HEK293 (cell line): ENCODE measurements around the gene PPP1R11.

Experiments
- CTCF ChIA-PET: fragments of 350-600 bp; formaldehyde crosslinking; extraction: SDS; loops from one replicate; lab custom pipeline; 2021; ENCODE audit warnings: antibody characterized with exemption; lab: Yijun Ruan, JAX
- POLR2A ChIA-PET: fragments of 300-600 bp; formaldehyde crosslinking; extraction: SDS; loops from one replicate; lab custom pipeline; 2020; ENCODE audit warnings: antibody characterized with exemption, inconsistent platforms; lab: Yijun Ruan, JAX
- H3K27ac ChIP-seq: fragments of 200-500 bp; sonication (Bioruptor generic); 2 replicates; pipeline ENCODE4 v1.5.1; 2014; ENCODE audit warnings: low read depth, low read length, control low read depth, inconsistent platforms; ENCODE audit errors: extremely low read depth
- H3K36me3 ChIP-seq, 2 experiments: fragments of 200-500 bp in 1 of 2; sonication (Bioruptor generic) in 1 of 2; 1 replicate in 1 of 2; 2 replicates in 1 of 2; pipeline ENCODE4 v1.5.1; 2014 to 2017; ENCODE audit warnings: inconsistent platforms in 2 of 2, low read length in 2 of 2; ENCODE audit not compliant: control insufficient read depth in 2 of 2, insufficient read depth in 1 of 2
- H3K4me1 ChIP-seq: fragments of 200-500 bp; sonication (Bioruptor generic); 2 replicates; pipeline ENCODE4 v1.5.1; 2014; ENCODE audit warnings: mild to moderate bottlenecking, low read length, inconsistent platforms; ENCODE audit not compliant: control insufficient read depth, insufficient read depth
- H3K4me3 ChIP-seq: 2 replicates; pipeline ENCODE4 v1.5.1; 2011; ENCODE audit warnings: low read depth, mild to moderate bottlenecking, control low read depth, low read length, moderate library complexity
- H3K9me3 ChIP-seq: fragments of 200-500 bp; sonication (Bioruptor generic); 2 replicates; pipeline ENCODE4 v1.5.1; 2014; ENCODE audit warnings: low read depth, low read length, inconsistent platforms; ENCODE audit not compliant: control insufficient read depth, insufficient read depth
- ATF2 ChIP-seq: fragments of 450-650 bp; formaldehyde crosslinking; IDR thresholded peaks from 2 replicates; pipeline ENCODE4 v1.5.1; 2016; ENCODE audit warnings: missing biosample characterization, missing genetic modification characterization, low read depth
- EGR2 ChIP-seq: fragments of 450-650 bp; formaldehyde crosslinking; IDR thresholded peaks from 2 replicates; pipeline ENCODE4 v1.5.1; 2016; ENCODE audit warnings: low read depth, missing biosample characterization, missing genetic modification characterization
- ELK4 ChIP-seq: IDR thresholded peaks from 2 replicates; pipeline ENCODE4 v1.6.1; 2011; ENCODE audit warnings: mild to moderate bottlenecking, low read depth, low read length, borderline replicate concordance
- GLI4 ChIP-seq: fragments of 450-650 bp; formaldehyde crosslinking; IDR thresholded peaks from 2 replicates; pipeline ENCODE4 v1.5.1; 2016; ENCODE audit warnings: missing biosample characterization, missing genetic modification characterization
- PRDM10 ChIP-seq: fragments of 450-650 bp; formaldehyde crosslinking; IDR thresholded peaks from 2 replicates; pipeline ENCODE4 v1.5.1; 2016; ENCODE audit warnings: missing biosample characterization, missing genetic modification characterization
- RBAK ChIP-seq: fragments of 450-650 bp; formaldehyde crosslinking; IDR thresholded peaks from 2 replicates; pipeline ENCODE4 v1.5.1; 2016; ENCODE audit warnings: missing biosample characterization, missing genetic modification characterization
- TCF7L2 ChIP-seq: IDR thresholded peaks from 2 replicates; pipeline ENCODE4 v1.6.1; 2011; ENCODE audit warnings: low read depth, mild to moderate bottlenecking, inconsistent platforms, low read length, moderate library complexity, borderline replicate concordance
- ZBTB26 ChIP-seq: fragments of 450-650 bp; formaldehyde crosslinking; optimal IDR thresholded peaks from 2 replicates; pipeline ENCODE3; 2016; ENCODE audit warnings: missing biosample characterization, mild to moderate bottlenecking, missing genetic modification characterization
- ZBTB6 ChIP-seq: fragments of 450-650 bp; formaldehyde crosslinking; IDR thresholded peaks from 2 replicates; pipeline ENCODE4 v1.5.1; 2017; ENCODE audit warnings: missing biosample characterization, missing genetic modification characterization
- ZBTB7A ChIP-seq: fragments of 450-650 bp; formaldehyde crosslinking; IDR thresholded peaks from 2 replicates; pipeline ENCODE4 v1.5.1; 2016; ENCODE audit warnings: low read depth, missing biosample characterization, missing genetic modification characterization
- ZNF133 ChIP-seq: fragments of 450-650 bp; formaldehyde crosslinking; IDR thresholded peaks from 2 replicates; pipeline ENCODE4 v1.5.1; 2016; ENCODE audit warnings: missing biosample characterization, missing genetic modification characterization
- ZNF16 ChIP-seq: fragments of 450-650 bp; formaldehyde crosslinking; IDR thresholded peaks from 2 replicates; pipeline ENCODE4 v1.5.1; 2016; ENCODE audit warnings: low read depth, missing biosample characterization, missing genetic modification characterization
- ZNF292 ChIP-seq: fragments of 450-650 bp; formaldehyde crosslinking; IDR thresholded peaks from 2 replicates; pipeline ENCODE4 v1.5.1; 2016; ENCODE audit warnings: low read depth, missing biosample characterization, missing genetic modification characterization, borderline replicate concordance
- ZNF48 ChIP-seq: fragments of 450-650 bp; formaldehyde crosslinking; IDR thresholded peaks from 2 replicates; pipeline ENCODE4 v1.5.1; 2016; ENCODE audit warnings: missing biosample characterization, missing genetic modification characterization
- ZNF510 ChIP-seq: fragments of 450-650 bp; formaldehyde crosslinking; IDR thresholded peaks from 2 replicates; pipeline ENCODE4 v1.5.1; 2018; ENCODE audit warnings: mild to moderate bottlenecking, missing genetic modification characterization, missing biosample characterization; ENCODE audit not compliant: insufficient replicate concordance
- ZNF645 ChIP-seq: fragments of 450-650 bp; formaldehyde crosslinking; IDR thresholded peaks from 2 replicates; pipeline ENCODE4; 2016; ENCODE audit warnings: missing biosample characterization, missing genetic modification characterization
- ZNF654 ChIP-seq: fragments of 450-650 bp; formaldehyde crosslinking; IDR thresholded peaks from 2 replicates; pipeline ENCODE4 v1.5.1; 2016; ENCODE audit warnings: low read depth, missing biosample characterization, missing genetic modification characterization

PPP1R11 gene

GRCh38 chr6:30092852-30093543 lies 26.0 kb downstream of the PPP1R11 start:
- Histone ChIP-seq H3K27ac (no peak overlapping the region), H3K4me3 (no peak overlapping the region), H3K9me3 (no peaks in the 10 kb centered on the region), H3K4me1 (peaks cover 6% of the 10 kb centered on the region), H3K36me3 (no peaks in the 10 kb centered on the region)
- ChIA-PET CTCF (interaction anchor here (0.7 to 2.6 kb wide), 4 partner anchors 9 to 190 kb away, joined by 3 to 10 read pairs (median 3); no protein-coding TSS in a partner anchor), POLR2A (interaction anchor here (1.4 kb wide), 1 partner anchor 9 kb away, joined by 6 read pairs; no protein-coding TSS in a partner anchor)
- TF ChIP-seq ZNF510 (no peak), ZNF48 (tag by site-specific recombination) (no peak), ZNF645 (tag by site-specific recombination) (no peak), ZNF654 (no peak), ZNF292 (tag by site-specific recombination) (no peak), RBAK (tag by site-specific recombination) (no peak), ZBTB6 (no peak), EGR2 (tag by site-specific recombination) (no peak), ZNF133 (no peak), ZBTB26 (tag by site-specific recombination) (no peak), ZNF16 (tag by site-specific recombination) (no peak), GLI4 (tag by site-specific recombination) (no peak), PRDM10 (tag by site-specific recombination) (no peak), ATF2 (no peak), TCF7L2 (no peak), ZBTB7A (tag by site-specific recombination) (no peak), ELK4 (no peak)
